Esophagus muscularis mucosa (tissue), 4 donors: ENCODE measurements around the gene APOC3. TPM values are rescaled to one million over a fixed set of nuclear protein-coding genes. Genes with fewer than 3 reads are reported as not detected.

Experiments
- DNase-seq: peaks from one replicate; pipeline ENCODE4 v3.0.0-alpha.2; 2017; ENCODE audit errors: extremely low spot score
- H3K27ac ChIP-seq, 4 donors: fragments of 200-600 bp; sonication (generic); replicated peaks in 1 of 4; 1 replicate in 3 of 4; 2 replicates in 1 of 4; pipeline ENCODE4 v1.5.1; 2016 to 2019; ENCODE audit warnings: mild to moderate bottlenecking in 1 of 4
- H3K27me3 ChIP-seq, 4 donors: fragments of 200-600 bp; sonication (generic); one replicate each; pipeline versions ENCODE4 v1.5.1 to v1.6.0; 2016 to 2019
- H3K36me3 ChIP-seq, 4 donors: fragments of 200-600 bp; sonication (generic); one replicate each; pipeline ENCODE4 v1.5.1; 2016 to 2019
- H3K4me1 ChIP-seq, 4 donors: fragments of 200-600 bp; sonication (generic); one replicate each; pipeline ENCODE4 v1.5.1; 2016 to 2019
- H3K4me3 ChIP-seq, 4 donors: fragments of 200-600 bp; sonication (generic); 1 replicate in 2 of 4; 2 replicates in 2 of 4; pipeline ENCODE4 v1.5.1; 2016 to 2019; ENCODE audit warnings: mild to moderate bottlenecking in 4 of 4, moderate library complexity in 1 of 4
- H3K9me3 ChIP-seq, 4 donors: fragments of 200-600 bp; sonication (generic); 1 replicate in 3 of 4; 2 replicates in 1 of 4; pipeline ENCODE4 v1.5.1; 2016 to 2019
- CTCF ChIP-seq, 3 experiments: fragments of 200-600 bp in 2 of 3; fragments of 450-650 bp in 1 of 3; sonication (generic) in 2 of 3; IDR thresholded peaks; one replicate each; pipeline ENCODE4 v1.5.1; 2017 to 2019; ENCODE audit warnings: antibody characterized with exemption in 3 of 3, mild to moderate bottlenecking in 2 of 3, moderate library complexity in 1 of 3
- EP300 ChIP-seq: sonication (generic); formaldehyde crosslinking; IDR thresholded peaks from one replicate; pipeline ENCODE4 v1.6.1; 2017; ENCODE audit warnings: antibody characterized with exemption
- POLR2A ChIP-seq: fragments of 450-650 bp; IDR thresholded peaks from one replicate; pipeline ENCODE4 v1.6.1; 2017; ENCODE audit warnings: antibody characterized with exemption, moderate library complexity, mild to moderate bottlenecking, low read depth
- POLR2AphosphoS5 ChIP-seq, 2 donors: sonication (generic); formaldehyde crosslinking; IDR thresholded peaks; one replicate each; pipeline ENCODE4 v1.6.1; 2017; ENCODE audit warnings: antibody characterized with exemption in 2 of 2
- WGBS: methylation state at CpG from one replicate; pipeline ENCODE4 v1.1.5; 2018; 5-methylcytosine and 5-hydroxymethylcytosine counted together
- intact Hi-C: fragments of 100-400 bp; cut with DNase I; formaldehyde crosslinking; loops from one replicate; pipeline ENCODE4 v1.15.1; 2023
- total RNA-seq, 4 donors: library from RNA; depleted of rRNA; stranded (reverse); fragments of >200 nt; gene quantifications; one replicate each; pipeline versions ENCODE4 v1.1.0 to v1.2.1, GENCODE V29; 2016

The APOC3 gene
- total RNA-seq, 4 donors from 2014 or later = not detected

- Histone ChIP-seq H3K36me3 (no peaks in the 10 kb centered on the region), H3K4me1 (no peaks in the 10 kb centered on the region), H3K27me3 (no peaks in the 10 kb centered on the region), H3K4me3 (no peak overlapping the region), H3K9me3 (no peaks in the 10 kb centered on the region), H3K27ac (no peak overlapping the region)
- TF ChIP-seq CTCF (IDR thresholded peaks at IDR 0.05) = no peak
- no peak for TF ChIP-seq POLR2AphosphoS5 (IDR thresholded peaks at IDR 0.05)
- no peak for TF ChIP-seq POLR2A
- no peak for TF ChIP-seq EP300
- intact Hi-C loops = no loop called here
- WGBS = 83% methylated on average over 14 of the region's 14 CpGs
- no peak for DNase-seq
Observed at GRCh38 chr11:116808262-116809175, 21.2 kb upstream of the APOC3 start.

GRCh38 chr11:116811194-116811593 lies 18.5 kb upstream of the APOC3 start:
- H3K36me3 ChIP-seq = no peaks in the 10 kb centered on the region
- 72% methylated on average over 3 of the region's 3 CpGs for WGBS
- no peaks in the 10 kb centered on the region for H3K4me1 ChIP-seq
- DNase-seq = no peak
- TF ChIP-seq CTCF (IDR thresholded peaks at IDR 0.05) = no peak
- TF ChIP-seq POLR2AphosphoS5 (IDR thresholded peaks at IDR 0.05) = no peak
- no peak for TF ChIP-seq POLR2A
- TF ChIP-seq EP300 = no peak
- no peak overlapping the region for H3K4me3 ChIP-seq
- H3K27me3 ChIP-seq = no peaks in the 10 kb centered on the region
- H3K9me3 ChIP-seq = no peaks in the 10 kb centered on the region
- intact Hi-C loops = no loop called here
- H3K27ac ChIP-seq = no peak overlapping the region

- H3K4me1 ChIP-seq = no peaks in the 10 kb centered on the region
- H3K36me3 ChIP-seq = no peaks in the 10 kb centered on the region
- WGBS = 85% methylated on average over 4 of the region's 4 CpGs
- H3K4me3 ChIP-seq = no peak overlapping the region
- H3K27ac ChIP-seq = no peak overlapping the region
- no peak for DNase-seq
- TF ChIP-seq POLR2A (no peak), POLR2AphosphoS5 (IDR thresholded peaks at IDR 0.05) (no peak), CTCF (IDR thresholded peaks at IDR 0.05) (no peak), EP300 (no peak)
- intact Hi-C loops = no loop called here
- no peaks in the 10 kb centered on the region for H3K27me3 ChIP-seq
- no peaks in the 10 kb centered on the region for H3K9me3 ChIP-seq
Observed at GRCh38 chr11:116812109-116812508, 17.6 kb upstream of the APOC3 start.

- intact Hi-C loops = no loop called here
- WGBS = 86% methylated on average over 1 of the region's 1 CpG
Observed at GRCh38 chr11:116813170-116813569, 16.5 kb upstream of the APOC3 start.

More at GRCh38 chr11:116813170-116813569, 16.5 kb upstream of the APOC3 start:
- Histone ChIP-seq H3K9me3 (no peaks in the 10 kb centered on the region), H3K27ac (no peak overlapping the region), H3K36me3 (no peaks in the 10 kb centered on the region), H3K4me1 (no peaks in the 10 kb centered on the region), H3K27me3 (no peaks in the 10 kb centered on the region), H3K4me3 (no peak overlapping the region)
- TF ChIP-seq CTCF (IDR thresholded peaks at IDR 0.05) (no peak), EP300 (no peak), POLR2AphosphoS5 (IDR thresholded peaks at IDR 0.05) (no peak), POLR2A (no peak)
- no peak for DNase-seq
